ENCODE data around the gene TMED4. TPM values are rescaled to one million over a fixed set of nuclear protein-coding genes. Genes with fewer than 3 reads are reported as not detected.

The TMED4 gene
- total RNA-seq, 1 donor from 2014 or later: 203 TPM

DNA sequence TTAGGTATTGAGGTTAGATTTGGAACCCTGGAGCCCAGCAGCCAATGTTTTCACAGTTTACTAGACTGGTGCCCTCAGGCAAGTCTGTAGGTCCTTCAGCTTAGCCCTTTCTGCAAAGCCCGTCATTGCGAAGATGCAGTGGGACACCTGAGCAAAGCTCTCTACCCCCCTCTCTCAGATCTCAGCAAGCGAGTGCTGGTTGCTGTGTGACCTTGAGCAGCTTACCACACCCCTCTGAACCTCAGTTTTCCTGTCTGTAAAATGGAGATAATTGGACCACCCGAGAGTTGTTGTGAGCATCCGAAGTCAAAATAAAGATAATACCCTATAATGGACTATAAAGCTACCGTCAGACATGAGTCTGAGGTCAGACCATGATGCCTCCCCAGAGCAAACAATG is 44.6 kb downstream of the TMED4 start:
- DNase-seq (ENCODE audit: low read depth): no peak

DNA sequence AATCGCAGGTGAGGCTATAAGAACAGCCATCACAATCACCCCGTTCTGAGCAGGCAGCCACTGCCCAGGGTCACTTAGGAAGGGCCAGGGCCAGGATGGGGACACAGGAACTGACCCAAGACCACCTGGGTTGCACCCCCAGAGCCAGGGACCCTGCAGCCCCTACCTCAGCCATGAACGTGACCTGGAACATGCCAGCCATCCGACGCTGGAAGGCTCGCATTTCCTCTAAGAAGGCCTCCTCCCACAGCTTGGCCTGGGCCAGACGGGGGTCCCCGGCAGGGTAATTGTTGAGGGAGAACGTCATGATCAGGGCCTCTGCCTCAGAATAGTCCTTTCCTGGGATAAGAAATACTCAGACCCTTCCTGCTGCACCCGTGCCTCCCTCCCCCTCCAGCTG is 45.9 kb downstream of the TMED4 start:
- DNase-seq (ENCODE audit: low read depth): no peak
- TF ChIP-seq, protein P1, sequence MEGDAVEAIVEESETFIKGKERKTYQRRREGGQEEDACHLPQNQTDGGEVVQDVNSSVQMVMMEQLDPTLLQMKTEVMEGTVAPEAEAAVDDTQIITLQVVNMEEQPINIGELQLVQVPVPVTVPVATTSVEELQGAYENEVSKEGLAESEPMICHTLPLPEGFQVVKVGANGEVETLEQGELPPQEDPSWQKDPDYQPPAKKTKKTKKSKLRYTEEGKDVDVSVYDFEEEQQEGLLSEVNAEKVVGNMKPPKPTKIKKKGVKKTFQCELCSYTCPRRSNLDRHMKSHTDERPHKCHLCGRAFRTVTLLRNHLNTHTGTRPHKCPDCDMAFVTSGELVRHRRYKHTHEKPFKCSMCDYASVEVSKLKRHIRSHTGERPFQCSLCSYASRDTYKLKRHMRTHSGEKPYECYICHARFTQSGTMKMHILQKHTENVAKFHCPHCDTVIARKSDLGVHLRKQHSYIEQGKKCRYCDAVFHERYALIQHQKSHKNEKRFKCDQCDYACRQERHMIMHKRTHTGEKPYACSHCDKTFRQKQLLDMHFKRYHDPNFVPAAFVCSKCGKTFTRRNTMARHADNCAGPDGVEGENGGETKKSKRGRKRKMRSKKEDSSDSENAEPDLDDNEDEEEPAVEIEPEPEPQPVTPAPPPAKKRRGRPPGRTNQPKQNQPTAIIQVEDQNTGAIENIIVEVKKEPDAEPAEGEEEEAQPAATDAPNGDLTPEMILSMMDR (IDR thresholded peaks at IDR 0.05; ENCODE audit: insufficient read depth, low read length, severe bottlenecking): no peak
- no peak overlapping the region for H3K4me3 ChIP-seq (ENCODE audit: low read depth, low read length)
- no peaks in the 10 kb centered on the region for H3K27me3 ChIP-seq (ENCODE audit: control insufficient read depth, insufficient read depth, low read length)
- H3K36me3 ChIP-seq (ENCODE audit: control insufficient read depth, insufficient read depth, low read length): no peaks in the 10 kb centered on the region
- FAIRE-seq: no peak

More for the DNA sequence above, 44.6 kb downstream of the TMED4 start:
- FAIRE-seq: no peak
- no peak overlapping the region for H3K4me3 ChIP-seq (ENCODE audit: low read depth, low read length)
- TF ChIP-seq, protein P1 (IDR thresholded peaks at IDR 0.05; ENCODE audit: insufficient read depth, low read length, severe bottlenecking): no peak
- H3K27me3 ChIP-seq (ENCODE audit: control insufficient read depth, insufficient read depth, low read length): no peaks in the 10 kb centered on the region
- H3K36me3 ChIP-seq (ENCODE audit: control insufficient read depth, insufficient read depth, low read length): no peaks in the 10 kb centered on the region

DNA sequence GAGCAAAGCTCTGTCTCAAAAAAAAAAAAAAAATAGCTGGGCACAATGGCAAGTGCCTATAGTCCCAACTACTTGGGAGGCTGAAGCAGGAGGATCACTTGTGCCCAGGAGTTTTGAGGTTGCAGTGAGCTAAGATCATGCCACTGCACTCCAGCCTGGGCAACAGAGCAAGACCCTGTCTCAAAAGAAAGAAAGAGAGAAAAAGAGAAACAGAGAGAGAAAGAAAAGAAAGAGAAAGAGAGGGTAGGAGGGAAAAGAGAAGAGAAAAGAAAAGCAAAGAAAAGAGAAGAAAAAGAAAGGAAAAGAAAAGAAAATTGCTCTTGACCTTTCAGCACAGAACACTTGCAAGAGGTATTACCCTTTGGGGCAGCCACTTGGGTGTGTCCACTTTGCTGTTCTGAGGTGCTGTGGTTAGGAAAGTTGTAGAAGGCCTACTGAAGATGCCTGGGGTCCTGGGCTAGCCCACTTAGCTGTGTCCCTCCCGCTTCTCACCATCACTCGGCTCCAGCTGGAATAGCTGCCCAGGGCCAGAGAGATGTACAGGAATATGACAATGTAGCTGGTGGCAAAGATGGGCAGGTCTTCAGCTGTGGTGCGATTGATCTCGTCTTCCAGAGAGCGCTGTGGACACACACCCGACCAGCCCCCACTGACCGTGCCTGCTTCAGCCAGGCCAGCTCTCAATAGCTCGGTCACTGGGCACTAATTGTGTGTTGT is 46.5 kb downstream of the TMED4 start:
- TF ChIP-seq, protein P1 (IDR thresholded peaks at IDR 0.05; ENCODE audit: insufficient read depth, low read length, severe bottlenecking): no peak
- H3K36me3 ChIP-seq (ENCODE audit: control insufficient read depth, insufficient read depth, low read length): no peaks in the 10 kb centered on the region
- H3K27me3 ChIP-seq (ENCODE audit: control insufficient read depth, insufficient read depth, low read length): no peaks in the 10 kb centered on the region
- DNase-seq (ENCODE audit: low read depth) (no peak), FAIRE-seq (no peak)
- H3K4me3 ChIP-seq (ENCODE audit: low read depth, low read length): no peak overlapping the region

DNA sequence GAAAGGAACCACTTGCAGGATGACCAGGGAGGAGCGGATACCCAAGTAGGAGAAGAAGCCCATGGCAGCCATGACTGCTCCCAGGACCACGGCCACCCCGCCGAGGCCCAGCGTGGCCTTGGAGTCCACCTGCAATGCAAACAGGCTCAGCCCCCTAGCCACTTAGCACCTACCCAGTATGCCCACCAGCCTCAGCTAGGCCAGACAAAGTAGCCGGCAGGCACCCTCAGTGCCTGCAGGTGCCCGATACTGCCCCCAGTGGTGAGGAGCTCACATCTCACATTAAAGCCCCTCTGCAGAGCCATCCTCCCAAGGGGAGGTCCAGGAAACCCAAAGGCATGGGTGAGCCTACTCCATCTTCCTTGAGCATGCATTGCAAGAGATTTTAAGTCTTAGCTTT is 47.5 kb downstream of the TMED4 start:
- TF ChIP-seq, protein P1 (IDR thresholded peaks at IDR 0.05; ENCODE audit: insufficient read depth, low read length, severe bottlenecking): peak; percentile 72
- no peak overlapping the region for H3K4me3 ChIP-seq (ENCODE audit: low read depth, low read length)
- FAIRE-seq (no peak), DNase-seq (ENCODE audit: low read depth) (peak; percentile 12)
- no peaks in the 10 kb centered on the region for H3K27me3 ChIP-seq (ENCODE audit: control insufficient read depth, insufficient read depth, low read length)
- H3K36me3 ChIP-seq (ENCODE audit: control insufficient read depth, insufficient read depth, low read length): no peaks in the 10 kb centered on the region

DNA sequence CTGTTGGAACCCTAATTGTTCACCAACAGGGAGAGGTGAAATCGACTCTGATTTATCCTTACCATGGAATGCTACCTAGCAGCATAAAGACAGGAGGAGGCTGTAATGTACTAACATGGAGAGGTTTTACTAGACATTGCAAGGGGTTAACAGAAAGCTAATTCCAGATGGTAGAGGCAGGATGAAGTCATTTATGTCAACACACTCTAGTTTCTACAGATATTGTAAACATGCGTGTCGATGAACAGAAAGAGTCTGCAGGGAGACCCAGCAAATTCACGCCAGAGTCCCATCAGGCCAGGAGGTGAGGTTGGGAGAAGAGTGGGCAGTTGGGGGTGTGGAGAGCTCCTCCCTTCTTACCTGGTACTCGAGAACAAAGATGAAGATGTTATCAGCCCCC is 47.9 kb downstream of the TMED4 start:
- Histone ChIP-seq H3K4me3 (ENCODE audit: low read depth, low read length) (no peak overlapping the region), H3K27me3 (ENCODE audit: control insufficient read depth, insufficient read depth, low read length) (no peaks in the 10 kb centered on the region), H3K36me3 (ENCODE audit: control insufficient read depth, insufficient read depth, low read length) (no peaks in the 10 kb centered on the region)
- TF ChIP-seq, protein P1 (IDR thresholded peaks at IDR 0.05; ENCODE audit: insufficient read depth, low read length, severe bottlenecking): no peak
- DNase-seq (ENCODE audit: low read depth): no peak
- no peak for FAIRE-seq

All from bronchial epithelial cell (primary cell).